Muscle of arm (tissue), 12 donors: ENCODE measurements around the gene B3GALT4. TPM values are rescaled to one million over a fixed set of nuclear protein-coding genes. Genes with fewer than 3 reads are reported as not detected.

Source experiments
- DNase-seq: peaks from one replicate; pipeline ENCODE4 v3.0.0-alpha.2; 2013
- polyA plus RNA-seq, 12 donors: library from polyadenylated mRNA; unstranded; fragments of 120-200 nt; gene quantifications; one replicate each; pipeline ENCODE4 v1.2.1, GENCODE V29; 2013; ENCODE audit not compliant: insufficient read length in 12 of 12

Gene B3GALT4
- polyA plus RNA-seq, 12 donors, result 1.3 to 3.8 (median 2.0) TPM; not detected in 2

GRCh38 chr6:33314943-33315792 lies 38.2 kb downstream of the B3GALT4 start:
- DNase-seq, result no peak

- DNase-seq, result no peak
Measured at GRCh38 chr6:33315793-33316602, 39.1 kb downstream of the B3GALT4 start.

- DNase-seq, result no peak
Measured at GRCh38 chr6:33316603-33317418, 39.9 kb downstream of the B3GALT4 start.

GRCh38 chr6:33317419-33317668 lies 40.4 kb downstream of the B3GALT4 start:
- DNase-seq, result peak; percentile 45

GRCh38 chr6:33317669-33318425 lies 40.9 kb downstream of the B3GALT4 start, which contains the start of gene ZBTB22:
Gene ZBTB22 (minus strand): TSS chr6:33317744. CDS start chr6:33316916, 828 bp downstream.
- DNase-seq, result peak; percentile 98

GRCh38 chr6:33318426-33319073 lies 41.6 kb downstream of the B3GALT4 start:
- no peak for DNase-seq

GRCh38 chr6:33319939-33320314 lies 43.0 kb downstream of the B3GALT4 start:
- DNase-seq, result no peak

GRCh38 chr6:33320315-33321181 lies 43.6 kb downstream of the B3GALT4 start:
- DNase-seq, result no peak

- no peak for DNase-seq
Measured at GRCh38 chr6:33321227-33321626, 44.3 kb downstream of the B3GALT4 start.

GRCh38 chr6:33323623-33323948 lies 46.7 kb downstream of the B3GALT4 start:
- DNase-seq, result no peak

- DNase-seq, result no peak
Measured at GRCh38 chr6:33324125-33324524, 47.2 kb downstream of the B3GALT4 start.

Other genes starting within 250 kb of the B3GALT4 start
- gene HLA-DPA1, start 203.5 kb upstream of the B3GALT4 start, polyA plus RNA-seq, result 10 to 100 TPM in 9 of 12 donors, 1 to 10 TPM in 2, not detected in 1; 7.6 to 44.7 (median 13.9) TPM
- gene HLA-DPB1, start 201.1 kb upstream of the B3GALT4 start, polyA plus RNA-seq, result 10 to 100 TPM in 2 of 12 donors, 1 to 10 TPM in 9, not detected in 1; 2.9 to 29.8 (median 9.0) TPM
- gene COL11A2, start 84.7 kb upstream of the B3GALT4 start, polyA plus RNA-seq, result 100 to 1,000 TPM in 1 of 12 donors, 10 to 100 TPM in 10, not detected in 1; 32.4 to 120 (median 49.2) TPM
- 10 to 100 TPM in 11 of 12 donors, not detected in 1; 33.8 to 70.0 (median 37.7) TPM for gene RXRB, start 76.5 kb upstream of the B3GALT4 start, polyA plus RNA-seq
- 100 to 1,000 TPM in 3 of 12 donors, 10 to 100 TPM in 8, not detected in 1; 62.9 to 117 (median 77.6) TPM for gene SLC39A7, start 76.3 kb upstream of the B3GALT4 start, polyA plus RNA-seq
- 10 to 100 TPM in 5 of 12 donors, 1 to 10 TPM in 6, not detected in 1; 7.8 to 20.2 (median 9.8) TPM for gene HSD17B8, start 72.5 kb upstream of the B3GALT4 start, polyA plus RNA-seq
- 10 to 100 TPM in 11 of 12 donors, not detected in 1; 25.4 to 54.2 (median 29.2) TPM for gene RING1, start 68.6 kb upstream of the B3GALT4 start, polyA plus RNA-seq
- 10 to 100 TPM in 11 of 12 donors, not detected in 1; 34.7 to 75.9 (median 45.1) TPM for gene VPS52, start 5.2 kb upstream of the B3GALT4 start, polyA plus RNA-seq
- gene RPS18, start 5.0 kb upstream of the B3GALT4 start, polyA plus RNA-seq, result 1,000 to 10,000 TPM; 1,205 to 5,224 (median 4,322) TPM
- 10 to 100 TPM in 11 of 12 donors, not detected in 1; 38.8 to 63.5 (median 56.3) TPM for gene WDR46, start 12.1 kb downstream of the B3GALT4 start, polyA plus RNA-seq
- 10 to 100 TPM in 11 of 12 donors, not detected in 1; 35.2 to 61.0 (median 41.7) TPM for gene PFDN6, start 12.5 kb downstream of the B3GALT4 start, polyA plus RNA-seq
- gene RGL2, start 21.8 kb downstream of the B3GALT4 start, polyA plus RNA-seq, result 10 to 100 TPM in 11 of 12 donors, not detected in 1; 43.6 to 81.3 (median 52.1) TPM
- gene TAPBP, start 37.0 kb downstream of the B3GALT4 start, polyA plus RNA-seq, result 10 to 100 TPM in 11 of 12 donors, not detected in 1; 15.5 to 50.7 (median 21.1) TPM
- 10 to 100 TPM in 11 of 12 donors, not detected in 1; 10.9 to 35.6 (median 14.3) TPM for gene ZBTB22, start 40.6 kb downstream of the B3GALT4 start, polyA plus RNA-seq
- 10 to 100 TPM in 11 of 12 donors, not detected in 1; 26.8 to 51.2 (median 33.1) TPM for gene DAXX, start 45.8 kb downstream of the B3GALT4 start, polyA plus RNA-seq
- 10 to 100 TPM in 11 of 12 donors, not detected in 1; 15.2 to 39.0 (median 23.6) TPM for gene KIFC1, start 114.7 kb downstream of the B3GALT4 start, polyA plus RNA-seq
- gene PHF1, start 133.9 kb downstream of the B3GALT4 start, polyA plus RNA-seq, result 10 to 100 TPM in 11 of 12 donors, not detected in 1; 31.9 to 72.5 (median 46.3) TPM
- 100 to 1,000 TPM in 11 of 12 donors, not detected in 1; 106 to 145 (median 118) TPM for gene CUTA, start 141.0 kb downstream of the B3GALT4 start, polyA plus RNA-seq
- gene SYNGAP1, start 142.9 kb downstream of the B3GALT4 start, polyA plus RNA-seq, result 10 to 100 TPM in 11 of 12 donors, not detected in 1; 12.1 to 41.9 (median 16.6) TPM
- 1 to 10 TPM in 11 of 12 donors, not detected in 1; 3.9 to 8.5 (median 6.6) TPM for gene ZBTB9, start 177.5 kb downstream of the B3GALT4 start, polyA plus RNA-seq